ENCODE measurements around the gene SACM1L. TPM values are rescaled to one million over a fixed set of nuclear protein-coding genes. Genes with fewer than 3 reads are reported as not detected.

The SACM1L gene
- total and polyA plus RNA-seq, 2 of the 8 experiments (the other 6 are each of a cell fraction or from before 2014, with no cell fraction given): 20.1 to 61.0 TPM

GRCh38 chr3:45670436-45670835, 18.8 kb upstream of the SACM1L start:
- DNase-seq (ENCODE audit: low read depth in 1 of 2, low spot score in 2 of 2): no peak
- Histone ChIP-seq H2BK15ac (ENCODE audit: low read length) (no peak overlapping the region), H4K91ac (replicated peaks; ENCODE audit: insufficient read length, low read length) (no peak overlapping the region), H3K79me1 (ENCODE audit: low read depth, low read length) (no peaks in the 10 kb centered on the region), H3K79me2 (ENCODE audit: control insufficient read depth in 1 of 2, insufficient read depth in 2 of 2, low read length in 2 of 2) (no peaks in the 10 kb centered on the region), H3K18ac (ENCODE audit: extremely low read depth, low read length) (no peak overlapping the region), H2AFZ (ENCODE audit: low read length) (no peak overlapping the region), H3K9me3 (ENCODE audit: insufficient read depth in 2 of 2, low read depth in 1 of 2, low read length in 1 of 2) (no peaks in the 10 kb centered on the region), H3K27me3 (replicated peaks in 1 of 4; ENCODE audit: control insufficient read depth in 3 of 4, extremely low read depth in 1 of 4, insufficient read depth in 3 of 4, low read length in 3 of 4) (no peaks in the 10 kb centered on the region), H3K4me2 (ENCODE audit: insufficient read depth in 1 of 2, low read depth in 2 of 2, low read length in 2 of 2) (no peak overlapping the region), H4K5ac (ENCODE audit: insufficient read length, low read depth, low read length) (no peak overlapping the region), H2BK12ac (ENCODE audit: low read depth, low read length) (no peak overlapping the region), H3K14ac (ENCODE audit: insufficient read length) (no peak overlapping the region), H3K4ac (replicated peaks; ENCODE audit: insufficient read length, low read depth, low read length) (no peak overlapping the region), H3K56ac (replicated peaks; ENCODE audit: insufficient read length, low read depth, low read length) (no peak overlapping the region), H2BK120ac (replicated peaks; ENCODE audit: low read depth, low read length) (no peak overlapping the region), H4K20me1 (replicated peaks in 1 of 2; ENCODE audit: control insufficient read depth in 1 of 2, insufficient read depth in 2 of 2, low read length in 2 of 2) (no peaks in the 10 kb centered on the region), H3K4me3 (ENCODE audit: extremely low read depth in 1 of 4, insufficient read depth in 2 of 4, low read depth in 3 of 4, low read length in 4 of 4) (no peak overlapping the region), H3K36me3 (ENCODE audit: control insufficient read depth in 2 of 4, insufficient read depth in 4 of 4, low read length in 3 of 4) (peaks cover 5 to 17% (median 11%) of the 10 kb centered on the region in 4 experiments; a peak in 6 of 8 replicates), H2BK5ac (ENCODE audit: low read depth, low read length) (no peak overlapping the region), H3K27ac (ENCODE audit: low read depth, low read length) (no peak overlapping the region), H2AK5ac (ENCODE audit: low read depth, low read length) (no peak overlapping the region), H3K4me1 (replicated peaks in 1 of 4; ENCODE audit: control insufficient read depth in 3 of 4, insufficient read depth in 4 of 4, low read length in 3 of 4) (peaks cover 0 to 10% (median 3%) of the 10 kb centered on the region in 4 experiments; a peak in 4 of 7 replicates), H3K9ac (replicated peaks in 1 of 4; ENCODE audit: extremely low read depth in 1 of 4, low read depth in 3 of 4, low read length in 3 of 4) (no peak overlapping the region), H4K8ac (ENCODE audit: extremely low read depth, insufficient read depth, low read length) (no peak overlapping the region), H3K23me2 (ENCODE audit: low read depth, low read length) (no peaks in the 10 kb centered on the region), H3K23ac (ENCODE audit: insufficient read length) (no peak overlapping the region), H2BK20ac (ENCODE audit: low read length) (no peak overlapping the region)
- ChIA-PET POLR2A (ENCODE audit: partially characterized antibody) (interaction anchor here (1.2 kb wide), 1 partner anchor 14 kb away, joined by 3 read pairs; no protein-coding TSS in a partner anchor), CTCF (ENCODE audit: partially characterized antibody) (interaction anchor here (1.6 to 2.3 kb wide), 4 partner anchors 10 to 633 kb away, joined by 3 to 12 read pairs (median 5); no protein-coding TSS in a partner anchor)
- FAIRE-seq: no peak
- TF ChIP-seq CHD7 (IDR thresholded peaks at IDR 0.05; ENCODE audit: insufficient replicate concordance, low read length): no peak

All from H1 (cell line).